DMS153 (cell line): ENCODE measurements around the gene TCTA.
"Not testable (repeated sequence)": the region's sequence is repeated elsewhere in the genome, so short reads cannot be mapped to it uniquely, and the experiment has no call there.

Experiments
- DNase-seq: peaks from one replicate; lab custom pipeline; 2025; lab: John Stamatoyannopoulos, UW

Gene TCTA, protein sequence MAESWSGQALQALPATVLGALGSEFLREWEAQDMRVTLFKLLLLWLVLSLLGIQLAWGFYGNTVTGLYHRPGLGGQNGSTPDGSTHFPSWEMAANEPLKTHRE

DNA sequence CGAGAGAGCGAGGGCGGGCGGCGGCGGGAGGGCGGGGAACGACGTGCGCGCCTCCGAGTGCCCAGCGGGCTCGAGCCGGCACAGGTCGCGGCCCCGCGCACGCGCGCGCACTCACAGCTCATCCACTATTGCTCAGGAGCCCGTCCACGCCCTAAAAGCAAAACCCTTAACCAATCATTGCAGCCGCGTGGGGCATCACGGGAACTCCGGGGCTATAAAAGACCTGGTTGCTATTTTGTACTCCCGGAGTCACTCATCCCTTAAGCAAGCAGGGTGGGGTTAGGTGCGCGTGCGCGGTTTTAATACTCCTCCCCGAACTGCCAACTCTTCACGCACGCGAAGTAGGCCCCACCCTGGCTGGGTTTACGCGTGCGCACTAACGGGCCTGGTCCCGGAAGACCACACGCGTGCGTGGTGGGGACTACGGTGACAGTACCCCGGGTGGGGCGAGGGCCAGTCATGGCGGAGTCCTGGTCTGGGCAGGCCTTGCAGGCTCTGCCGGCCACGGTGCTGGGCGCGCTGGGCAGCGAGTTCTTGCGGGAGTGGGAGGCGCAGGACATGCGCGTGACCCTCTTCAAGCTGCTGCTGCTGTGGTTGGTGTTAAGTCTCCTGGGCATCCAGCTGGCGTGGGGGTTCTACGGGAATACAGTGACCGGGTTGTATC is at the start of gene TCTA, which contains the start of gene RHOA:
Gene TCTA (plus strand): TSS at position 456 of the 664 bp plus-strand sequence. CDS start 4 bp downstream, at position 460.
Gene RHOA (minus strand): TSS at position 9 of the 664 bp plus-strand sequence. CDS start 36,387 bp downstream, outside the sequence.
- DNase-seq = peak; percentile 96

DNA sequence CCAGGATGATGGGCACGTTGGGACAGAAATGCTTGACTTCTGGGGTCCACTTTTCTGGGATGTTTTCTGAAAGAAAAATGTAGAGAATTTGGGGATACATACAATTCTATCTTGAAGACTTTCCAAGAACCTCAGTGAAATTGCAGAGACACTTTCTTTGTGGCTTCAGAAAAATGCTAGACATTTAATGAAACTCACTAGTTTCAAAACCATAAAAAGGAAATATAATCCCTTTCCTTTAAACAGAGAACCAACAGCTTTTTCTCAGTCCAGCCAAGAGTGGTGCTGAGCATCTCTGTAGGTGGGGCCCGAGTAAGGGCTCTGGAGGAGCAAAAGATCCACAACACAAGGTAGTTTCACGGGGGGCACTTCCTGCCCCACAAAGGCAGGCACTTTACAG is 49.7 kb upstream of the TCTA start:
- no peak for DNase-seq

DNA sequence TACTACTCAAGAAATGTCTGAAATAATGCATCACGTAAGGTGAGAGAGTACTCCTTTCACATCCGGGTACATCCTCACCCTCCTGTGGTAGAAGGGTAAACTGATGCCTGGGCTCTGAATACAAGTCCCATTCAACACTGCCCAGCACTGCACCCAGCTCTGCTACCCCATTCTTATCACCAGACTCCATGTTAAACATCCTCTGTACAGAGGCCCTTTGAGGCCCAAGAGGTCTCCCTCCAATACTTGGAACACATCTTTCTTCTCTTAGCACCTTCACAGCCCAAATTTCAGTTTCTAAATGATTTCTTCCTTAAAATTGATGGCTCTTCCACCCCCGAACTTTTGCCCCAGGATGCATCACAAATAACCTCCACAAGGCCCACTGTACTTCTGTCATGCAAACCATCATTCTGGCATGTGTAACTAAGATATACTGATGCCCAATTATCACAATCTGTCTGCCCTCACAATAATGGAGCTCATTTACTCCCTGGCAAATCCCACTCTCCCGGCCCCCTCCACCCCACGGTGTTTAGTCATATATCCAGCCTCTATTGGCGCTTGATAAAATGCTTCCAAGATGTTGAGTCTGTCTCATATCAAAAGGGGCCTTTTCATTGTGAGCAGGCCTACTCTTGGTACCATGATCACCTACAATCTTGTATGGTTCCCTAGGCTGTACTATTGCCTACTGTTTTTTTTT is 41.5 kb upstream of the TCTA start:
- no peak for DNase-seq

DNA sequence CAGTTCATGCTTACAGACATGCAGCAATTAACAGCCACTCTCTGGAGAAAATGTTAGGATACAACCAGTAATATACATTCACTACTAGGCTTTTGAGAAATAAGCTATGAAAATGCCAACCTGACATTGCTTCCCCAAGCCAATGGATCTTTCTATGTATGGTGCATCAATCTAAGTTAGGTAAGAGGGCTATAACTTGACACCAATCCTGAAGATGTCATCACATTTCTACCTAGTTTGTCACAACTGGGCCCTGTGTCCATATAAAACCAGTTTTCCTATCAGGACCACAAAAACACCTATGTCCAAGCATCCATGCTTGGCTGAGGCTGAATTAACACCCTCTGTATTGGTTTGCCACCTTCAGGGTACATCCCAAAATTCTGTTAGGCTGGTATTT is 40.3 kb upstream of the TCTA start:
- DNase-seq = no peak

DNA sequence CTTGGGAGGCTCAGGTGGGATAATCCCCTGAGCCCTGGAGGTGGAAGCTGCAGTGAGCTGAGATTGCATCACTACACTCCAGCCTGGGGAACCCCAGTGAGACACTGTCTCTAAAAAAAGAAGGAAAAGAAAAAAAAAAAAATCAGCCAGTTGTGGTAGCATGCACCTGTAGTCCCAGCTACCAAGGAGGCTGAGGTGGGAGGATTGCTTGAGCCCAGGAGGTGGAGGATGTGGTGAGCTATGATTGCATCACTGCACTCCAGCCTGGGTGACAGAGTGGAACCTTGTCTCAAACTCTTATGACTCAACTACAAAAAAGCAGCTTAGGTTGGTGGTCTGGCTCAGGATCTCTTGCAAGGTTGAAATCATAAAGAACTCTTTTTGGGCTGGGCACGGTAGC is 34.7 kb upstream of the TCTA start:
- DNase-seq = no peak

DNA sequence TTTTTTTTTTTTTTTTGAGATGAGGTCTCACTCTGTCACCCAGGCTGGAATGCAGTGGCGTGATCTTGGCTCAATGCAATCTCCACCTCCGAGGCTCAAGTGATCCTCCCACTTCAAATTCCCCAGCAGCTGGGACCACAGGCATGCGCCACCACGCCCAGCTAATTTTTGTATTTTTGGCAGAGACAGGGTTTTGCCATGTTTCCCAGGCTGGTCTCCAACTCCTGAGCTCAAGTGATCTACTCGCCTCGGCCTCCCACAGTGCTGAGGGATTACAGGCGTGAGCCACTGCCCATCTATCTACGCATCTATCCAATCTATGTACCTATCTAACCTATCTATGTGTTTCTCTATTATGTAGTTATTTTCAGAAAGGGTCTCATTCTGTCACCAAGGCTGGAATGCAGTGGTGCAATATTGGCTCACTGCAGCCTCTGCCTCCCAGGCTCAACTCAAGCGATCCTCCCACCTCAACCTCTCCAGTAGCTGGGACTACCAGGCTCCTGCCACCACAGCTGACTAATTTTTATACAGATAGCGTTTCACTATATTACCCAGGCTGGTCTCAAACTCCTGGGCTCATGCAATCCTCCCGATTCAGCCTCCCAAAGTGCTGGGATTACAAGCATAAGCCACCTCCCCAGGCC is 33.9 kb upstream of the TCTA start:
- no peak for DNase-seq

DNA sequence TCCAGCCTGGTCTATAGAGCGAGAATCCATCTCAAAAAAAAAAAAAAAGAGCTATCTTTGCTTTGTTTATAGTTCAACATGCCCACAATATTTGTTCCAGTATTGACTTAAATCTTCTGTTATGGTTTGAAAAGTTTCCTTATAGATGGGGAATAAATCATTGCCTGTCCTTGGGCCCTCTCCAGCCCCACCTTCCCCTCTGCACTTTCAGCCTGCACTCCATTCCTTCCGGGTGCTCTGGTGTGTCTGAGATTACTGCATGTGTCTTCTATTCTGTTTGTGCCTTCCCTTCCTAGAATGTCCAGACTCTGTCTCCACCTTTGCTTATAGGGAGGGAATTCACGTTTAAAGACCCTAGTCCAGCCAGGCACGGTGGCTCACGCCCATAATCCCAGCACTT is 28.8 kb upstream of the TCTA start:
- DNase-seq = no peak

DNA sequence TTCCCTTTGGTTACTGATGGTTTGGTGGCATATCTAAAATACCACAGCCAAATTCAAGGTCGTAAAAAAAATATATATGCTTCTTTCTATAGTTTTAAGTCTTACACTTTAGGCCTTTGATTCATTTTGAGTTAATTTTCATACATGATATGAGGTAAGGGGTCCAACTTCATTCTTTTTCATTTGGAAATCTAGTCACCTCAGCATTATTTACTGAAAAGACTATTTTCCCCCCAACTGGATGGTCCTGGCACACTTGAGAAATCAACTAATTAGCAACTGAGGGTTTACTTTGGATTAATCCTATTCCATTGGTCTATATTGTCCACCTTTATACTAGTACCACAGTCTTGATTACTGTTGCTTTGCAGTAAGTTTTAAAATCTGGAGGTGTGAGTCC is 26.6 kb upstream of the TCTA start:
- no peak for DNase-seq

DNA sequence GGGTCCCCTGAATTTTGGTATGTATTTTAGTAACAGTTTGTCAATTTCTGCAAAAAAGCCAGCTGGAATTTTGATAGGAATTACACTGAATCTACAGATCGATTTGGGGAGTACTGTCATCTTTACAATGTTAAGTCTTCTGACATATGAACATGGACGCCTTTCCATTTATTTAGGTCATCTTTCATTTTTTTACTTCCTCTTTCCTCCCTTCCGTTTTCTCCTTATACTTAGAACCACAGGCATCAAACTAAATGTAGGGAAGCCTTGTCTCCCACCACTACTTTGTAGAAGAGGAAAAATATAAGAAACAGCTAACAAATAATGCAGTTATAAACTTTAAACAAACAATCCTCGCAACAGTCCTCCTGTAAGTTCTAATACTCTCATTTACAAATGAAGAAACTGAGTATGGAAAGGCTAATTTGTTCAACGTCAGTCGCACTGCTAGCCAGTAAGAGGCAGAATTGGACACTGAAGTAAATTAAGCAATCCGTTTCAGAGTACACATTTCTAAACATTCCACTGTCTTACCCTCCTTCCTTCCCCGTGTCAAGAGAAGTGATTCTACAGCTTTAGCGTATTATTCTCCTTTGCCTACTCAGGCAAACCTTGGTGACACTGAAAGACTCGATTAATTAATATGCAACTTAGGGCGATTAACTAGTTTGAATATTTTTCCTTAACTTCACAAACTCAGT is 26.0 kb upstream of the TCTA start:
- DNase-seq = no peak

DNA sequence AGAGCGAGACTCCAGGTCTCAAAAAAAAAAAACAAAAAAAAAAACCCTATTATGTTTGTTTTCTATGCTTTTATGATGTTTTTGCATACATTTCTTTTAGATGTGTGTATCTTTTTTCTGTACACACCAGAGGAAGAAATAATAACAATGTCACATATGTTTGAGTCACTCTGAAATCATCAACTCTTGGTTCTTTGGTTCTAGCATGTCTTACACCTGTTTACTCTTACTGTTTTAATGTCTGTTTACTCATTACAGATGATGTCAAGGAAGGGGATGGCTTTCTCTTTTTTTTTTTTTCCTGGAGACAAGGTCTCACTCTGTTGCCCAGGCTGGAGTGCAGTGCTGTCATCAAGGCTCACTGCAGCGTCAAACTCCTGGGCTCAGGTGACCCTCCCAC is 24.5 kb upstream of the TCTA start:
- no peak for DNase-seq

DNA sequence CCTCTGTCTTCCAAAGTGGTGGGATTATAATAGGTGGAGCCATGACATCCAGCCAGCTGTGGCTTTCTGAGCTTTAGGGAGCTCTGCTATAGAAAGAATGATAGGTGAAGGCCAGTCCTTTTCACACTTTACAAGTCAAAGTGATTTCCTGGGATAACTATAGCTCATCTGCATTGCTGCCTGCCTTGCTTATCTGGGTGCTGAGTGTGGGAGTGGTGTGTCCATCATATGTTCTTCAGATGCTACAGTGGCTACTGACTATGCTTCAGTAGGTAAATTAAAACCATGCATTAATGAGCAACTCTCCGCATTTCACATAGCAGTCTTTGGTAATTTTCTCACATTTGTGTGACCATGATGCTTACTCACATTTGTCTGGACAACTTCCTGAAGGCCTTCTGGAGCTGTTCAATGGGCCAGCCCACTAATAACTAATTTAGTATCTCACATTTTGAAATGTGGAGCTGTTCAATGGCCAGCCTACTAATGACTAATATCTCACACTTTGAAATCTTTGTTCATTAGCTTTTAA is 23.9 kb upstream of the TCTA start:
- DNase-seq = no peak

DNA sequence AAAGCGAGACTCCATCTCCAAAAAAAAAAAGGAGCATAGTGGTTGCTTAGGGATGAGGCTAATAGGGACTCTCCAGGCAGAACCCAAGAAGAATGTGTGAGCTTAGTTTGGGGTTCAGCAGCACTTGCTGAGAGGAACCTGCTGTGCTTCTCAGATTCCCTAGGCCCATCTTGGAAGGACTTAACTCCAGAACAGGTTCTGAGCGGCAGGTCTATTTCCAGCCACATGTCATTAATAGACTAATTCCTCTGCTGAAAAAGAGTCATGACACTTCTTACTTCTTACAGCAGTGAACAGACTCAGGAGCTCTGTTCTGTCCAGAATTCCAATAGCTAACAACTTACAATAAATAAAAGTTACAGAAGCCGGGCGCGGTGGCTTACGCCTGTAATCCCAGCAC is 22.9 kb upstream of the TCTA start:
- DNase-seq = no peak

DNA sequence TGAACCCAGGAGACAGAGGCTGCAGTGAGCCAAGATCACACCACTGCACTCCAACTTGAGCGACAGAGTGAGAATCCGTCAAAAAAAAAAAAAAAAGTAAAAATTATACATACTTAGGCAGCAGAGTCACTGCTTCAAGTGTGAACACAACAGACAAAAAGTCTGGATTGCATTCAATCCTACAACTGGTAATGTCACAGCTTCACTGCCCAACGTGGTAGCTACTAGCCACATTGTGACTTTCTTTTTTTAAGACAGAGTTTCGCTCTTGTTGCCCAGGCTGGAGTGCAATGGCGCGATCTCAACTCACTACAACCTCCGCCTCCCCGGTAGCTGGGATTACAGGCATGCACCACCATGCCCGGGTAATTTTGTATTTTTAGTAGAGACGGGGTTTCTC is 20.9 kb upstream of the TCTA start:
- not testable (repeated sequence) for DNase-seq

DNA sequence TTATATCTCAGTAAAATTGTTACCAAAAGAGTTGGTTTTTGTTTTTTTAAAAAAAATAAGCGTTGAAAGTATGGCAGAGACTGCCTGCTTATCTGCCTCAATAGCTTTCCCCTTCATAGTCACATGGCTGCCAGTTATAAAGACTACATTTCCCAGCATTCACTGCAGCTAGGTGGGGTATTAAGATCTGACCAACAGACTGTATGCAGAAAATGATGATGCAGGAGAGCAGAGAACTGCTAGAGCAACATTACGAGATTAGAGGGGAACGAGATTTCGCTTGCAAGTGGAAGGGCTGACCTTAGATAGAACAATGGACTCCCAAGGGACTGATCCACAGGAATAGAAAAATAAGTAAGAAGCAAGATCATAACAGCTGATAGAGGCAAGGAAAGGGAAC is 14.8 kb upstream of the TCTA start:
- DNase-seq = no peak

DNA sequence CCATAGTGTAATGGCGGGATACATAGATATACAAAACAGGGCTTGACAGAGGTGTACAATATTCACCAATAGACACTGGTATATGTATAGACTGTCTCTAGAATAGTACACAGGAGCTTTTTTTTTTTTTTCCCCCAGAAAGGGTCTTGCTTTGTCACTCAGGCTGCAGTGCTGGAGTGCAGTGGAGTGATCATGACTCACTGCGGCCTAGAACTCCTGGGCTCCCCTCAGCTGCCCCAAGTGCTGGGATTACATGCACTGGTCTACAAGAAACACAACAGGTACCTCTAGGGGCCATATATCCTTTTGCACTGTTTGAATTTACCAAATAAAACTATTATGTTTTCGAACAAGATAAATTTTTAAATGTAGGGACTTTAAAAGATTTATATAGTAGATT is 12.8 kb upstream of the TCTA start:
- DNase-seq = no peak

DNA sequence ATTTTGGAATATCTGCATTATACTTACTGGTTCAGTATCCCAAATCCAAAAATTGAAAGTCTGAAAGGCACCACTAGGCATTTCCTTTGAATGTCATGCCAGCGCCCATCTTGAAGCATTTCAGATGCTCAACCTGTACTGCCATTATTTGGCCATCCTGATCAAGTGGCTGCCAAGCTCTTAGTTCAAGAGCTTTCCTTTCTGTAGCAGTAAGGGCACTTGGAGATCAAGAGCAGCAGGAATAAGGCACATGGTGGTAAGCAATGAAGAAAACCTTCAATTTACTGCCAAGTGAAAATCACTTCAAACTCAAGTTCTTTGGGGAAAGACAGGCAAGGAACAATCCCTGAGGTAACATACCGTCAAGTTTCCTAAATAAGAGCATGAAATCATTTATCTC is 10.5 kb upstream of the TCTA start:
- DNase-seq = no peak

DNA sequence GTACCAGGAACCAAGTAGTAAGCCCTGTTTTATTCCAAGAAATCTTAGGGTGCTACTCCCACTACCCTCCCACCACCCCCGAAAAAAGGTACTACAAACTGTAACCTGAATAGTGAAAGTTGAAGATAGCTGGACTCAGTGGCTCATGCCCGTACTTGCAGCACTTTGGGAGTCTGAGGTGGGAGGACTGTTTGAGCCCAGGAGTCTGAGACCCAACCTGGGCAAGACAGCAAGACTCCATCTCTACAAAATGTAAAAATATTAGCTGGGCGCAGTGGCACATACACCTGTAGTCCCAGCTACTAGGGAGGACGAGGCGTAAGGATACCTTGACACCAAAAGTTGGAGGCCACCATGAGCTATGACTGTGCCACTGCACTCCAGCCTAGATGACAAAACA is 8.3 kb upstream of the TCTA start:
- DNase-seq = no peak

DNA sequence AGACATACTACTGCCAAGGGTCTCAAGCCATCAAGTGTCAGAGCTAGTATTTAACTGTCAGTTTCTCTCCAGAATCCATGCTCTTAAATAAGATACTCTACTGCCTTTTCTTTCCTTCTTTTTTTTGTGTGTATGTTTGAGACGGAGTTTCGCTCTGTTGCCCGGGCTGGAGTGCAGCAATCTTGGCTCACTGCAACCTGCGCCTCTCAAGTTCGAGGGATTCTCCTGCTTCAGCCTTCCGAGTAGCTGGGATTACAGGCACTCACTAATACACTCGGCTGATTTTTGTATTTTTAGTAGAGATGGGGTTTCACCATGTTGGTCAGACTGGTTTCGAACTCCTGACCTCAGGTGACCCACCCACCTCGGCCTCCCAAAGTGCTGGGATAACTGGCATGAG is 6.7 kb upstream of the TCTA start:
- DNase-seq = not testable (repeated sequence)

DNA sequence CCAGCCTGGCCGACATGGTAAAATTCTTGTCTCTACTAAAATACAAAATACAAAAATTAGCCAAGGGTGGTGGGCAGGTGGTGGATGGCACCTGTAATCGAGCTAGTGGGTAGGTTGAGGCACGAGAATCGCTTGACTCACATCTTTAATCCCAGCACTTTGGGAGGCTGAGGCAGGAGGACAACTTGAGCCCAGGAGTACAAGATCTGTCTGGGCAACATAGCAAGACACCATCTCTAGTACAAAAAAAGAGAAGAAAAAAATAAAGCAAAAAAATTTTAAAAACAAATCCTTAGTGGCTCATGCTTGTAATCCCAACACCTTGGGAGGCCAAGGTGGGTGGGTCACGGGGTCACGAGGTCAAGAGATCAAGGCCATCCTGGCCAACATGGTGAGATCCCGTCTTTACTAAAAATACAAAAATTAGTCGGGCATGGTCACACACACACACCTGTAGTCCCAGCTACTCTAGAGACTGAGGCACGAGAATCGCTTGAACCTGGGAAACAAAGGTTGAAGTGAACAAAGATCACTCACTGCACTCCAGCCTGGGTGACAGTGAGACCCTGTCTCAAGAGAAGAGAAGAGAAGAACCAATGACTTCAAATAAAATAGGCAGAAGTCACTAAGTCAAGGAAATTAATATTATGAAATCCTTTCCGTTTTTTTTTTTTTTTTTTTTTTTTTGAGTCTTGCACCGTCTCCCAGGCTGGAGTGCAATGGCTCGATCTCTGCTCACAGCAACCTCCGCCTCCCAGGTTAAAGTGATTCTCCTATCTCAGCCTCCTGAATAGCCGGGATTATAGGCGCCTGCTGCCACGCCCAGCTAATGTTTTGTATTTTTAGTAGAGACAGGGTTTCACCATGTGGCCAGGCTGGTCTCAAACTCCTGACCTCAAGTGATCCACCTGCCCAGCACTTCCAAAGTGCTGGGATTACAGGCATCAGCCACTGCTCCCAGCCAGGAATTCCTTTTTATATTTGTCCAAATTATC is 5.4 kb upstream of the TCTA start:
- DNase-seq = no peak

DNA sequence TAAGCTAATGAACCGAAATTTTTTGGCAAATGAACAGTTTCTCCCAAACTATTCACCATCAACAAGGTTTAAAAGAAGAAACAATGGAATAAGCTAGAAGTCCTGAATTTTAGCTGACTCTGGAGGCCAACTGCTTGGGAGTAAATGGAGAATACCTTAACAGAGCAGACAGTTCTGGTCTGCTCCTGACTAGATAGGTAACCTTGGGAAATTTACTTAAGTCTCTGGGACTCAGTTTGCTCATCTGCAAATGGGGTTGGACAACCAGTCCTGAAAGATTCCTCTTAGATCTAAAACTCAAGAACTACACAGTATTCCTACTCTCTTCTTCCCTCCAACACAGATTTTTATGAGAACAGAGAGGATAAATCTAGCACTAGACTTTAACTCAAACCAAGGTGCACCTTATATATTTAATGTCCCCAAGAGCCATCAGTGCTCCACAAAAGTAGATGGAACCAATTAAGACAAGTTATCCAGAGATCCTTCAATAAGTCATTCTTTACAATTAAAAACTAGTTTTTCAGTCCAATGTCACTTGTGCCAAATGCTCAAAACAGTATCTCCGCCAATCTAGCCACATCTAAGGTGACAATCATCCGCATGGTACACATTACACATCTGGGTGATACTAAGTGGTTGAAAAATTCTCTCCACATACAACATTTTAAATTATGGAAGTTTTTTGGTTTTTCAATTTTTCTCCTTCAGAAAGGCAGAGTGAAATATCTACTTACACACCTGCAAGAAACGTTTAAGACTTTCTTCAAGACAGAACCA is 2.0 kb upstream of the TCTA start:
- no peak for DNase-seq
